GM21786 (cell line): ENCODE data around the gene RAB32.

Source experiments
- ATAC-seq: cut with Tn5 transposase; IDR thresholded peaks from one replicate; pipeline ENCODE4 v1.9.1; 2021; ENCODE audit not compliant: unreplicated experiment

The RAB32 gene

GRCh38 chr6:146581968-146582367 is 38.3 kb downstream of the RAB32 start:
- no peak for ATAC-seq

GRCh38 chr6:146582857-146583256 is 39.2 kb downstream of the RAB32 start:
- no peak for ATAC-seq

DNA sequence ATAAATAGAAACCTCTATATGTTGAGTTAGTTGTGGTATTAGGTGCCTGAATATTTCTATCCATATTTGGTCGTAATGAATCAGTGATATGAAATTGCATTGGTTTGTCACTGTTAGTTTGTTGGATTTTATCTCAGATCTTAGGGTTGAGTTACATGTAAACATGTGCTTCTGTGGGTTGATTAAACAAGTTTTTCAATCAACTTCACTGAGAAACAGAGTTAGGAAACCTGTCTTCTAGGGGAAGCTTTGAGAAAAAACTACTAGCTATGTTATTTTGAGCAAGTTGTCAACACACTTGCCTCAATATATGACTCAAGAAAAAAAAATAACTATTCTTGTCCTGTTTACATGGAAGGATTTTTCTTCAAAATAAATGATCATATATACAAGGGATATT is 40.3 kb downstream of the RAB32 start:
- no peak for ATAC-seq

- no peak for ATAC-seq
Observed at GRCh38 chr6:146587459-146587858, 43.8 kb downstream of the RAB32 start.

DNA sequence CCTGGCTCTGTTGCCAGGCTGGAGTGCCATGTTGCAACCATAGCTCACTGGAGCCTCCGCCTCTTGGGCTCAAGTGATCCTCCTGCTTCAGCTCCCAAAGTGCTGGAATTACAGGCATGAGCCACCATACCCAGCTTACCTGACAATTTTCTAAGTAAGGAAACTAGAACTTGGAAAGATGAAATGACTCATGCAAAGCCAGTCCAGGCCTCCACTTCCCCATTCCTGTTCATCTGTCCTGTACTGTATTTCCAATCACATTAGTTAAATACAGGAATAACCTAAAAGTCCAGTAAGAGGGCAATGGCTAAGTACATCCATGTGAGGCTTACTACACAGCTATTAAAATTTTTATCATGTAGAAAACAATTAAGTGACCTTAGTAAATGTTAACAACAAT is 46.9 kb downstream of the RAB32 start:
- ATAC-seq = no peak

- ATAC-seq = no peak
Observed at GRCh38 chr6:146592451-146592850, 48.8 kb downstream of the RAB32 start.

DNA sequence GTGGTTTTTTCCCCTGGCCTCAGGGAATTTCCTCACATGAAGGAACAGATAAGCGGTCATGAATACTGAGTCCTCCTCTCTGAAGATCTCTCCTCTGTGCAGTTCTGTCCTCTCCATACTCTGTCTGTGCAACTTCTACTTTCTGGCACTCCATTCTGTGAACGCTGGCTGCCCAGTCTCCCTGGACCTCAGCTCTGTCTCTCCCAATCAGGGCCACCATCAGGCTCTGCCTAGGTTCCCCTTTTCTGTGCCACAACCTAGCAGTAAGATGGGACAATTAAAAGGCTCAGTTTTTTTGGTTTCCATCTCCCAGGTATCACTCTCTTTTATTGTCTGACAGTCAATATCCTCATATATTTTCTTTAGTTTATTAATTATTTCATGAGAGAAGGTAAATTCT is 50.4 kb downstream of the RAB32 start:
- no peak for ATAC-seq

DNA sequence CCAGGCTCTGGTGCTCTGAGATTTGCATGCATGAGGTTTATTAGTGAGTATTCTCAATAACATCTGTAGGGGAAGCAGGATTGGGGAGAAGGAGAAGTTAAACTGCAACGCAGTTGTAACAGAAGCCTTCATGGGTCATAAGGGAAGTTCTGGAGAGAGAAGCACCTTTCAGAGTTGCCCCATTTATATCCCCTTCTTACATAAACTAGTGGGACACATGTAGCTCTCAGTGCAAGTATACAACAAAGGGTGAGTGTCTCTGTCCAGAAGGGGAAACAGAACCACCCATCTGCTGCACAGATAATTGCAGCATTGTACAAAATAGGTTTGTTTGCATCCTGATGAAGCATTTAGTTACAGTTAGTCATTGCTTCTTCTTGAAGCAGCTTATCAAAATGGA is 50.9 kb downstream of the RAB32 start:
- ATAC-seq = no peak

DNA sequence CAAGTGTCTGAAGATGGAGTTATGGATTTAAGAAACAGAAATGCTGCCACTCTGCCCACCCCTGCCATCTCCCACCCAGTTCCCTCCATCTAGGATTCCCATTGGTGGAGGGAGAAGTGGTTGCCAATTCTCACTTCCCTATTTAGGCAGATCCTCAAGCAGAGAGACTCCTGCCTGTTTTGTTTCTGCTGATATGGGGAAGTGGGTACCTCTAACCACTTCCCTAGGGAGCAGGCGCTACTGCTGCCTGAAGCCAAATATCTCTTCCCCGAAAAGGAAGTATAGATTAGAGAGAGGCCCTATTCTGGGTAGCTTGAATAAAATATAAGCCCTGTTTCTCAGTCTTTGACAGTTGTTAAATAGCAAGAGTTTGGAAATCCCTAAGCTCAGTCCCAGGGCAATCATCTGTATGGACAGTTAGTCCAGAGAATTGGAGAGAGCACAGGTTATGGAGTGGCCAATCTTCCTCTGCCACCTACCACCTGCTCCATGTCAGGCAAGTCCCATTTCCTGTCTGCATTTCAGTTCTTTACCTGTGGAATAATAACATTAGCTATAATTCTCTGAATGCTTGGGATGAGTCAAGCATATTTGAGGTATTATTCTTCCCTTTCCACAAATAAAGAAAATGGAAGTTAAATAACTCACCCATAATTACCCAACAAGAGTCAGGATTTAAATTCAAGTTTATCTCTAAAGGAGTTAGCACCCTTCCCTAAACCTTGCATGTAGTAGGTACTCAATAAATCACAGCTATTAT is 52.5 kb downstream of the RAB32 start:
- peak; percentile 43 for ATAC-seq

DNA sequence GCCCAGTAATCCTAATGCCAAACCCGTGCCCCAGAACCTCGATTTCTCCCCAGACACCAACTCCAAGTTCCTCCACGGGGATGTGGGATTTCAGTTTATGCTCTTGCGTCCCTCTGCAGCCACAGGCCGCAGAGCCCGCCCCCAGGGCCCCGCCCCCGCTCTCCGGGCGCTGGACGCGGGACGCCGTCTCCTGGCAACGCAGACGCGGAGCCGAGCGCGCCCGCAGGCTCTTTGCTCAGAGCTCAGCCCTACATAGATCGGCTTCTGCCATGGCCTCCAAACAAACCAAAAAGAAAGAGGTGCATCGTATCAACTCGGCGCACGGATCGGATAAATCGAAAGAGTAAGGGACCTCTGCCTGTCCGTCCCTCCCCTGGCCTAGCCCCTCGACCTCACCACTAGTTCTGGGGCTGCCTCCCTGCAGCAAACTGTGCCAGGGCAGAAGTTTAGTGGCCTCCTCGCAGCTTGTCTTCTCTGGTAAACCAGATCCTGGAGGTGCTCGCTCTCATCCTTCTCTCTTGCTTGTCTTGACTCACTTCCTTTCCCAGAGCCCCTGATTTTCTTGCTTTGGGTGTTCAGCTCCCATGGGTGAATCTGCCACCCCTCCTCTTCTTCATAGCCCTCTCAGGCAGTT is 55.3 kb downstream of the RAB32 start, which contains the start of gene ADGB:
Gene ADGB (plus strand): TSS at position 201 of the 634 bp plus-strand sequence. CDS start 69 bp downstream, at position 270.
- ATAC-seq = no peak

GRCh38 chr6:146601352-146601751 is 57.7 kb downstream of the RAB32 start:
- ATAC-seq = no peak

DNA sequence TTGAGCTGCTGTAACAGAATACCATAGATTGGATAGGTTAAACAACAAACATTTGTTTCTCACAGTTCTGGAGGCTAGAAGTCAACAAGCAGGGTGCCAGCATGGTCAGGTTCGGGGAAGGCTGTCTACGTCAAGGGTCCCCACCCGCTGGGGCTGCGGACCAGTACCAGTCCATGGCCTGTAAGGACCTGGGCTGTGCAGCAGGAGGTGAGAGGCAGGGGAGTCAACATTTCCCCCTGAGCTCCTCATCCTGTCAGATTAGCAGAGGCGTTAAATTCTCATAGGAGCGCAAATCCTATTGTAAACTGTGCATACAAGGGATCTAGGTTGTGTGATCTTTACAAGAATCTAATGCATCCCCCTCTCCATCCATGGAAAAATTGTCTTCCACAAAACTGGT is 58.9 kb downstream of the RAB32 start:
- no peak for ATAC-seq
